GM18526 (cell line): Measurements from ENCODE around the gene GABRD.

Source experiments
- POLR2A ChIP-seq: IDR thresholded peaks from 3 replicates; pipeline ENCODE4 v1.6.1; 2011; ENCODE audit not compliant: insufficient read length; ENCODE audit errors: extremely low read depth

GABRD gene

DNA sequence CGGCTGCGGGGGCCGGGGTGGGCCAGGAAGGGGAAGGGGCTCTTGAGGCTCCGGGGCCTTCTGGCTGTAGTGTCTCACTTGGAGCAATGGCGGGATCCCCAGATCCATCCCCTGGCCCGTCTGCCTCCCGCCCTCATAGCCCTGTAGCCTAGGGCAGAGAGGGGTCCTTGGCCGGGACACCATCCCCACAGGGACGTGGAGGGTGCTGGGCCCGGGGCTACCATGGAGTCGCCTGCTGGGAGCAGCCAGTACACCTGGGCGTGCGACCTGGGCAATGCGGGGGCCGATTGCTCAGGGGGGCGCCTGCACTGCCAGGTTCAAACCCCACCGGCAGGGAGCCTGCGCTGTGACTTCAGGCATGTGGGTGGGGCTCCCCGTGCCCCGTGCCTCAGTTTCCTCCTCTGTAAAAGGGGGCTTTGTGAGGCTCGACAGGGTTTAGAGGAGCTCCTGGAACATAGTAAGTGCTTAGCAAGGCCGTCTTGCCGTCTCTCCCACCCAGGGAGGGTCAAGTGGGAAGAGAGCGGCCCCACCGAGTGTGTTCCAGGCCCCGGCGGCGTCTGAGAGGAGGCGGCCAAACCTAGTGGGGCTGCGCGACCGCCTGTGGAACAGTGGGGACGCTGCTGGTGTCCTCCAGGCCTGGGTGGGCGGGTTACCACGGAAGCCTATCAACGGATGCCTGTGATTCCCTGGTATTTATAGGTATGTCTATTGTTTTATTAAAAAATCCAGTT, 51.8 kb downstream of the GABRD start:
- no peak for TF ChIP-seq POLR2A

- no peak for TF ChIP-seq POLR2A
Measured at GRCh38 chr1:2072109-2072806, 53.1 kb downstream of the GABRD start.

- TF ChIP-seq POLR2A, result no peak
Measured at GRCh38 chr1:2072891-2073290, 53.7 kb downstream of the GABRD start.

- no peak for TF ChIP-seq POLR2A
Measured at GRCh38 chr1:2073382-2074230, 54.5 kb downstream of the GABRD start.

GRCh38 chr1:2074396-2074795, 55.3 kb downstream of the GABRD start:
- TF ChIP-seq POLR2A, result no peak

DNA sequence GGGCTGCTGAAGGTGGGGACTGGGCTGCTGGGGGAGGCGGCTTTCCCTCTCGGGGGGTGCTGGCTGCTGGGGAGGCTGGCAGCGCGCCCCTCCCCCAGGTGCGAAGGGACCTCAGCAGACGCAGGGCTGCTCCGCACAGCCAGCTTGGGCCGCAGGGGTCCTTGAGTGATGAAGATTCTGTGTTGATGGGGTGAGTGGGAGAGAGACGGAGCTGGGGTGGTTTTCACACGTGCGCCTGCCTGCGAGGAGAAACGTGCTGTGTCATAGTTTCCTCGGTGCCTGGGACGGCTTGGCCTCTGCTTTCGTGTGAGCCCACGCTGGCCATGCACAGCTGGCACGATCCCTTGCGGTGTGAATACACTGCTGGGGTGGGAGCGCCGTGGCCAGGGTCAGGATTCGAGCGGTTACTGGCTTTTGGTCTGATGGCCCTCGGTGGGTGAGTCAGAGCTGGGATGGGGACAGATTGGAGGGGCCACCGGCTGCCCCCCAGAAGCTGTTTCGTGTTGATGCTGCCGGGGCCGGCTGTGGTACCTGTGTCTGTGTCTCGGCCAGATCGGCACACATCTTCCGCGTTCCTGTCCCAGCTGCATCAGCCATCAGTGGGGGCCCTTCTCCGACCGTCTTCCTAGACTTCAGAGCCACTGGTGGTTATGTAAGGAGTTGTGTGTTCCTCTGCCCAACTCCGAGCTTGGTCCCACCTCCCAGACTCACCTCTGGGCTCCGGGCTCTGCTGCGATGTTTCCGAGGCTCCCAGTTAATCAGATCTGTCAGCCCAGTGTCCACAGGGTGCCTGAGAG, 56.0 kb downstream of the GABRD start:
- TF ChIP-seq POLR2A, result no peak

DNA sequence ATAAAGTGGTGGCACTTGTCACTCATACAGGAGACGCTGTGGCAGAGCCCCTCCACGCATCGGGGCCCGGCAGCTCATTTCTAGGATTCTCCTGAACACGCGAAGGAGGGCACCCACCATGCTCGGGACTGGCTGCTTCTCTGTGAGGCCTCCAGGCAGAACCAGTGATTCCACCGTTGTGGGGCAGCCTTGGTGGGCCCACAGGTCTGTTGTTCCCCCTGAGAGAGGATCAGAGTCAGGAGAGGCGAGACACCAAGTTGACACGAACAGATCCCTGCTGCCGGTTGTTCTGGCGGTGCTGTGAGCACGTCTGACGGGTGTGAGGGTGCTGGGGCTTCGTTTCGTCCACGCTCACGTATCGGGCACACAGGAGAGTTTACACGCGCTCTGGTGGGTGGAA, 57.7 kb downstream of the GABRD start:
- TF ChIP-seq POLR2A, result no peak

GRCh38 chr1:2078170-2078569, 59.0 kb downstream of the GABRD start:
- no peak for TF ChIP-seq POLR2A

DNA sequence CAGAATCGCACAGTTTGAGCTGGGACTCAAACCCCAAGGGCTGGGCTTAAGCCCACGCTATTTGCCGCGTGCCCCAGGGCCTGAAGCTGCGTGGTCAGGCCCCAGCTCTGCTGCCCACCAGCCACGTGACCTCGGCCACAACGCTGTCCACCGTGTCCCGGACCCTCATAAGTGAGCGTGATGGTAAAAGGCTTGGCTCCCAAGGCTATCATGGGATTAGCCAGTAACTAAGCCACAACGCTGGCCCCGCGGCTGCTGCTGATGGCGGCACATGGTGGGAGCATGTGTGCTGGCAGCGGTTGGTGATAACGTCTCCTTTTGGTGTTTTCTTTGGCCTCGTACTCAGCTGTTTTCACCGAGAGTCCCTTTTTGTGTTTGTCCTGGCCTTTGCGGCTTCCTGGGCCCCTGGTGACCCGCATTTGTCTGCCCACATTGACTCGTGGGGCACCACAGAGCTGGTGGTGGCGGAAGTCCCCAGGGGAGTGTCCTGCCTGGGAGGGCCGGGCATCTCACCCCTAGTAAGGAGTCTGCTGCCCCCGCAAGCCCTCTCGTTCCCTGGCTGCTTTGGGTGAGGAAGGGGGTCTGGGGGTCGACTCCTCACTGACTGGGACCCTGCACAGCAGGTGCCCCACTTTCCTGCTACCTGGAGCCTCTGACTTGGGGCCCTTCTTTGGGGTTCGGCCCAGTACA, 60.4 kb downstream of the GABRD start:
- TF ChIP-seq POLR2A, result no peak

GRCh38 chr1:2080140-2080539, 61.0 kb downstream of the GABRD start:
- TF ChIP-seq POLR2A, result no peak
